PFSK-1 (cell line): ENCODE measurements around the gene GDPGP1.

ENCODE experiments used
- FOXP2 ChIP-seq: optimal IDR thresholded peaks from 2 replicates; pipeline ENCODE3; 2011; ENCODE audit warnings: borderline replicate concordance, control low read depth, inconsistent platforms; ENCODE audit not compliant: insufficient read depth; ENCODE audit errors: extremely low read length, extremely low read depth
- POLR2AphosphoS5 ChIP-seq: IDR thresholded peaks from 2 replicates; pipeline ENCODE4 v1.6.1; 2012; ENCODE audit warnings: low read depth, mild to moderate bottlenecking, control low read depth, low read length, moderate library complexity
- REST ChIP-seq, 2 experiments: IDR thresholded peaks; 2 replicates each; pipeline versions ENCODE4 v1.6.1 to v1.8.0; 2011 to 2012; ENCODE audit warnings: low read depth in 2 of 2, low read length in 2 of 2, control low read depth in 1 of 2, inconsistent platforms in 1 of 2, mild to moderate bottlenecking in 1 of 2, moderate library complexity in 1 of 2; ENCODE audit not compliant: insufficient read depth in 1 of 2
- SIN3A ChIP-seq: IDR thresholded peaks from 2 replicates; pipeline ENCODE4 v1.6.1; 2012; ENCODE audit warnings: mild to moderate bottlenecking, low read length, moderate library complexity, borderline replicate concordance; ENCODE audit not compliant: insufficient read depth
- TAF1 ChIP-seq: IDR thresholded peaks from 2 replicates; pipeline ENCODE4 v1.6.1; 2012; ENCODE audit warnings: low read length, control low read depth, borderline replicate concordance; ENCODE audit not compliant: insufficient read depth

Gene GDPGP1

GRCh38 chr15:90194655-90195054 lies 39.4 kb upstream of the GDPGP1 start:
- TF ChIP-seq SIN3A: no peak
- no peak for TF ChIP-seq POLR2AphosphoS5
- TF ChIP-seq FOXP2: no peak
- no peak for TF ChIP-seq REST (IDR thresholded peaks at IDR 0.05; ENCODE audit: insufficient read depth in 1 of 2, low read depth in 2 of 2, low read length in 2 of 2)
- no peak for TF ChIP-seq TAF1

GRCh38 chr15:90200534-90201129 lies 33.4 kb upstream of the GDPGP1 start:
- no peak for TF ChIP-seq SIN3A
- no peak for TF ChIP-seq POLR2AphosphoS5
- TF ChIP-seq TAF1: no peak
- TF ChIP-seq REST (IDR thresholded peaks at IDR 0.05; ENCODE audit: insufficient read depth in 1 of 2, low read depth in 2 of 2, low read length in 2 of 2): no peak
- no peak for TF ChIP-seq FOXP2

GRCh38 chr15:90201130-90201943 lies 32.7 kb upstream of the GDPGP1 start, which contains the start of gene SEMA4B:
Gene SEMA4B (plus strand): TSS chr15:90201330. CDS start chr15:90201579, 249 bp downstream.
- TF ChIP-seq POLR2AphosphoS5 (peak; percentile 77), TAF1 (peak; percentile 40; the same call in 1 of the 2 replicates), SIN3A (no peak), REST (IDR thresholded peaks at IDR 0.05; ENCODE audit: insufficient read depth in 1 of 2, low read depth in 2 of 2, low read length in 2 of 2) (no peak)

GRCh38 chr15:90201944-90202375 lies 32.0 kb upstream of the GDPGP1 start:
- TF ChIP-seq POLR2AphosphoS5 (no peak), FOXP2 (no peak), REST (IDR thresholded peaks at IDR 0.05; ENCODE audit: insufficient read depth in 1 of 2, low read depth in 2 of 2, low read length in 2 of 2) (no peak), TAF1 (no peak), SIN3A (no peak)
